H1 (cell line): Measurements from ENCODE around the gene PRKCZ. TPM values are rescaled to one million over a fixed set of nuclear protein-coding genes. Genes with fewer than 3 reads are reported as not detected.

ENCODE experiments used
- CTCF ChIA-PET: fragments of 300-600 bp; sonication (Branson Sonifier 250); formaldehyde crosslinking; loops from one replicate; lab custom pipeline; 2021; ENCODE audit not compliant: partially characterized antibody; lab: Charles Lee
- POLR2A ChIA-PET: fragments of 300-600 bp; sonication (Branson Sonifier 250); formaldehyde crosslinking; loops from one replicate; lab custom pipeline; 2021; ENCODE audit warnings: inconsistent platforms; ENCODE audit not compliant: partially characterized antibody; lab: Charles Lee
- DNase-seq, 2 experiments: peaks; one replicate each; pipeline versions ENCODE4 v3.0.0 to v3.0.0-alpha.2; 2010 to 2022; ENCODE audit warnings: low spot score in 2 of 2, low read depth in 1 of 2, mixed read lengths in 1 of 2
- FAIRE-seq: peaks from 2 replicates; lab custom pipeline; 2011; peaks lifted over from hg19 to GRCh38; lab: Jason Lieb, UNC
- H2AFZ ChIP-seq: 2 replicates; pipeline ENCODE4 v1.8.1; 2012; ENCODE audit warnings: low read length, inconsistent platforms
- H2AK5ac ChIP-seq: 2 replicates; pipeline ENCODE4 v1.6.1; 2013; ENCODE audit warnings: low read depth, low read length
- H2BK120ac ChIP-seq: replicated peaks from 2 replicates; pipeline ENCODE3; 2013; ENCODE audit warnings: low read depth, low read length, inconsistent platforms
- H2BK12ac ChIP-seq: 2 replicates; pipeline ENCODE4 v1.6.1; 2013; ENCODE audit warnings: low read depth, low read length
- H2BK15ac ChIP-seq: 2 replicates; pipeline ENCODE4 v1.6.1; 2013; ENCODE audit warnings: low read length
- H2BK20ac ChIP-seq: 2 replicates; pipeline ENCODE4 v1.6.1; 2013; ENCODE audit warnings: low read length
- H2BK5ac ChIP-seq: 2 replicates; pipeline ENCODE4 v1.6.1; 2013; ENCODE audit warnings: low read depth, low read length
- H3K14ac ChIP-seq: 2 replicates; pipeline ENCODE4 v1.6.1; 2013; ENCODE audit warnings: inconsistent platforms; ENCODE audit not compliant: insufficient read length
- H3K18ac ChIP-seq: 2 replicates; pipeline ENCODE4 v1.6.1; 2013; ENCODE audit warnings: low read length; ENCODE audit errors: extremely low read depth
- H3K23ac ChIP-seq: 2 replicates; pipeline ENCODE4 v1.6.1; 2013; ENCODE audit warnings: inconsistent platforms; ENCODE audit not compliant: insufficient read length
- H3K23me2 ChIP-seq: 2 replicates; pipeline ENCODE4 v1.6.1; 2013; ENCODE audit warnings: low read depth, low read length
- H3K27ac ChIP-seq: 2 replicates; pipeline ENCODE4 v1.6.1; 2011; ENCODE audit warnings: low read depth, low read length, inconsistent platforms
- H3K27me3 ChIP-seq, 4 experiments: replicated peaks in 1 of 4; 1 replicate in 1 of 4; 2 replicates in 3 of 4; pipeline versions ENCODE4 v1.6.1 to v1.8.1; 2011 to 2013; ENCODE audit warnings: low read length in 3 of 4, mild to moderate bottlenecking in 3 of 4, inconsistent platforms in 2 of 4, mixed read lengths in 2 of 4, moderate library complexity in 1 of 4; ENCODE audit not compliant: control insufficient read depth in 3 of 4, insufficient read depth in 3 of 4; ENCODE audit errors: extremely low read depth in 1 of 4
- H3K36me3 ChIP-seq, 4 experiments: 2 replicates each; pipeline versions ENCODE4 v1.6.1 to v1.8.1; 2011 to 2013; ENCODE audit warnings: mild to moderate bottlenecking in 4 of 4, low read length in 3 of 4, moderate library complexity in 2 of 4, control low read depth in 1 of 4, inconsistent platforms in 1 of 4; ENCODE audit not compliant: insufficient read depth in 4 of 4, control insufficient read depth in 2 of 4
- H3K4ac ChIP-seq: replicated peaks from 2 replicates; pipeline ENCODE3; 2013; ENCODE audit warnings: low read length, low read depth, mixed read lengths, inconsistent platforms; ENCODE audit not compliant: insufficient read length
- H3K4me1 ChIP-seq, 4 experiments: replicated peaks in 1 of 4; 1 replicate in 1 of 4; 2 replicates in 3 of 4; pipeline versions ENCODE4 v1.6.1 to v1.8.1; 2011 to 2013; ENCODE audit warnings: low read length in 3 of 4, inconsistent platforms in 2 of 4, mixed read lengths in 1 of 4; ENCODE audit not compliant: insufficient read depth in 4 of 4, control insufficient read depth in 3 of 4
- H3K4me2 ChIP-seq, 2 experiments: 2 replicates each; pipeline versions ENCODE4 v1.6.1 to v1.8.1; 2011 to 2013; ENCODE audit warnings: low read depth in 2 of 2, low read length in 2 of 2, control low read depth in 1 of 2, inconsistent platforms in 1 of 2, mild to moderate bottlenecking in 1 of 2; ENCODE audit not compliant: insufficient read depth in 1 of 2
- H3K4me3 ChIP-seq, 4 experiments: fragments of 200-600, 300-600 bp in 1 of 4; sonication (generic), shearing (Covaris generic), sonication (Bioruptor Twin) in 1 of 4; 2 replicates each; pipeline versions ENCODE4 v1.5.1 to v1.8.1; 2011 to 2016; ENCODE audit warnings: low read length in 4 of 4, low read depth in 3 of 4, control low read depth in 2 of 4, inconsistent platforms in 2 of 4, mild to moderate bottlenecking in 2 of 4, mixed read lengths in 1 of 4, moderate library complexity in 1 of 4; ENCODE audit not compliant: insufficient read depth in 2 of 4; ENCODE audit errors: extremely low read depth in 1 of 4
- H3K56ac ChIP-seq: replicated peaks from 2 replicates; pipeline ENCODE3; 2013; ENCODE audit warnings: low read depth, mild to moderate bottlenecking, mixed read lengths, low read length, inconsistent platforms; ENCODE audit not compliant: insufficient read length
- H3K79me1 ChIP-seq: 2 replicates; pipeline ENCODE4 v1.6.1; 2013; ENCODE audit warnings: low read depth, low read length, control low read depth
- H3K79me2 ChIP-seq, 2 experiments: 2 replicates each; pipeline versions ENCODE4 v1.6.1 to v1.8.1; 2012 to 2013; ENCODE audit warnings: low read length in 2 of 2, mild to moderate bottlenecking in 2 of 2, inconsistent platforms in 1 of 2; ENCODE audit not compliant: insufficient read depth in 2 of 2, control insufficient read depth in 1 of 2
- H3K9ac ChIP-seq, 4 experiments: replicated peaks in 1 of 4; 1 replicate in 1 of 4; 2 replicates in 3 of 4; pipeline versions ENCODE4 v1.6.1 to v1.8.1; 2011 to 2013; ENCODE audit warnings: low read depth in 3 of 4, low read length in 3 of 4, control low read depth in 2 of 4, mild to moderate bottlenecking in 2 of 4, moderate library complexity in 2 of 4, inconsistent platforms in 1 of 4; ENCODE audit errors: extremely low read depth in 1 of 4
- H3K9me3 ChIP-seq, 2 experiments: 2 replicates each; pipeline versions ENCODE4 v1.6.1 to v1.8.1; 2012 to 2013; ENCODE audit warnings: mild to moderate bottlenecking in 2 of 2, moderate library complexity in 2 of 2, control low read depth in 1 of 2, inconsistent platforms in 1 of 2, low read depth in 1 of 2, low read length in 1 of 2, mixed read lengths in 1 of 2; ENCODE audit not compliant: insufficient read depth in 2 of 2
- H4K20me1 ChIP-seq, 2 experiments: replicated peaks in 1 of 2; 2 replicates each; pipeline versions ENCODE3 to v1.8.1; 2011 to 2013; ENCODE audit warnings: inconsistent platforms in 2 of 2, low read length in 2 of 2, mild to moderate bottlenecking in 1 of 2; ENCODE audit not compliant: insufficient read depth in 2 of 2, control insufficient read depth in 1 of 2
- H4K5ac ChIP-seq: 2 replicates; pipeline ENCODE4 v1.6.1; 2013; ENCODE audit warnings: low read length, low read depth, mixed read lengths, inconsistent platforms; ENCODE audit not compliant: insufficient read length
- H4K8ac ChIP-seq: 2 replicates; pipeline ENCODE4 v1.8.0; 2013; ENCODE audit warnings: mild to moderate bottlenecking, moderate library complexity, low read length, inconsistent platforms; ENCODE audit not compliant: insufficient read depth; ENCODE audit errors: extremely low read depth
- H4K91ac ChIP-seq: replicated peaks from 2 replicates; pipeline ENCODE3; 2013; ENCODE audit warnings: low read length, mixed read lengths, inconsistent platforms; ENCODE audit not compliant: insufficient read length
- SP1 ChIP-seq: IDR thresholded peaks from 2 replicates; pipeline ENCODE4 v1.6.1; 2011; ENCODE audit warnings: low read depth, low read length
- WGBS, 2 experiments: shearing (Covaris generic) in 1 of 2; methylation state at CpG; one replicate each; pipeline versions ENCODE4 v1.1.6 to v1.1.7; 2013 to 2015; ENCODE audit warnings: low lambda C conversion rate in 2 of 2, mixed read lengths in 2 of 2, inconsistent platforms in 1 of 2, low coverage in 1 of 2, missing lambda C conversion rate in 1 of 2; ENCODE audit not compliant: insufficient replicate concordance in 2 of 2, insufficient coverage in 1 of 2, insufficient read length in 1 of 2; ENCODE audit errors: extremely low coverage in 1 of 2, missing lambda C conversion rate in 1 of 2; 5-methylcytosine and 5-hydroxymethylcytosine counted together
- polyA plus RNA-seq, 7 experiments: library from polyadenylated mRNA; depleted of rRNA in 3 of 7; stranded (reverse) in 5 of 7; unstranded in 2 of 7; fragments of >200 nt in 5 of 7; fragments of 200-250 nt in 2 of 7; gene quantifications; 1 replicate in 5 of 7; 2 replicates in 1 of 7; 4 replicates in 1 of 7; pipeline versions ENCODE4 v1.2.1 to v1.2.3, GENCODE V29; 2011 to 2013; ENCODE audit warnings: missing spikeins in 2 of 7, mixed read lengths in 2 of 7
- total RNA-seq: library from RNA; stranded (reverse); fragmentation: NEBNext Ultra II Directional; extraction: Animal tissue kit (Norgen Biotek cat#: 25700); gene quantifications from 2 replicates; pipeline ENCODE4 v1.2.1, GENCODE V29; 2021

The PRKCZ gene
- total and polyA plus RNA-seq, 2 of the 8 experiments (the other 6 are each of a cell fraction or from before 2014, with no cell fraction given), result 37.4 to 45.1 TPM

- Histone ChIP-seq H3K9ac (no peak overlapping the region), H2AK5ac (no peak overlapping the region), H2BK15ac (no peak overlapping the region), H3K36me3 (no peaks in the 10 kb centered on the region), H3K23ac (no peak overlapping the region), H3K27ac (no peak overlapping the region), H3K79me2 (peaks cover 0 to 8% of the 10 kb centered on the region in 2 experiments; a peak in 1 of 4 replicates), H4K5ac (no peak overlapping the region), H3K18ac (no peak overlapping the region), H3K4me2 (no peak overlapping the region), H2BK120ac (no peak overlapping the region), H2BK12ac (no peak overlapping the region; the same call in 1 of the 2 replicates), H3K9me3 (no peaks in the 10 kb centered on the region), H2BK5ac (0 out of 2 replicates have a peak overlapping the region, but pooled peaks have one; percentile 44), H3K14ac (no peak overlapping the region), H4K8ac (no peak overlapping the region), H3K4me1 (peaks cover 0 to 18% (median 13%) of the 10 kb centered on the region in 4 experiments; a peak in 6 of 7 replicates), H3K27me3 (no peaks in the 10 kb centered on the region), H3K56ac (no peak overlapping the region), H3K23me2 (peaks cover 3% of the 10 kb centered on the region; the same call in 1 of the 2 replicates), H3K4me3 (no peak overlapping the region), H3K79me1 (no peaks in the 10 kb centered on the region), H3K4ac (no peak overlapping the region), H4K20me1 (peaks cover 5 to 9% of the 10 kb centered on the region in 2 experiments), H2BK20ac (no peak overlapping the region), H4K91ac (no peak overlapping the region), H2AFZ (no peak overlapping the region)
- ChIA-PET POLR2A (no interaction called here), CTCF (interaction anchor here (1.0 to 5.6 kb wide), 5 partner anchors 9 to 60 kb away, joined by 3 to 58 read pairs (median 22); no protein-coding TSS in a partner anchor)
- TF ChIP-seq SP1, result no peak
- WGBS, 2 experiments, result 91% methylated on average over 13 of the region's 15 CpGs; no CpG with 5 or more reads in 1 of the 2 experiments
- FAIRE-seq (no peak), DNase-seq (no peak)
Measured at GRCh38 chr1:2113620-2114135, 63.5 kb downstream of the PRKCZ start.
